SKM-1 treated with dmso at 0.1 percent for 144 hours (cell line): Measurements from ENCODE around the gene PAM16.
A peak's percentile ranks its signal among the peaks of the same experiment; 100 is the strongest.
"Not testable (repeated sequence)": the region's sequence is repeated elsewhere in the genome, so short reads cannot be mapped to it uniquely, and the experiment has no call there.

ENCODE experiments used
- DNase-seq: peaks from one replicate; lab custom pipeline; 2025; ENCODE audit not compliant: unreplicated experiment; lab: John Stamatoyannopoulos, UW

PAM16 gene

DNA sequence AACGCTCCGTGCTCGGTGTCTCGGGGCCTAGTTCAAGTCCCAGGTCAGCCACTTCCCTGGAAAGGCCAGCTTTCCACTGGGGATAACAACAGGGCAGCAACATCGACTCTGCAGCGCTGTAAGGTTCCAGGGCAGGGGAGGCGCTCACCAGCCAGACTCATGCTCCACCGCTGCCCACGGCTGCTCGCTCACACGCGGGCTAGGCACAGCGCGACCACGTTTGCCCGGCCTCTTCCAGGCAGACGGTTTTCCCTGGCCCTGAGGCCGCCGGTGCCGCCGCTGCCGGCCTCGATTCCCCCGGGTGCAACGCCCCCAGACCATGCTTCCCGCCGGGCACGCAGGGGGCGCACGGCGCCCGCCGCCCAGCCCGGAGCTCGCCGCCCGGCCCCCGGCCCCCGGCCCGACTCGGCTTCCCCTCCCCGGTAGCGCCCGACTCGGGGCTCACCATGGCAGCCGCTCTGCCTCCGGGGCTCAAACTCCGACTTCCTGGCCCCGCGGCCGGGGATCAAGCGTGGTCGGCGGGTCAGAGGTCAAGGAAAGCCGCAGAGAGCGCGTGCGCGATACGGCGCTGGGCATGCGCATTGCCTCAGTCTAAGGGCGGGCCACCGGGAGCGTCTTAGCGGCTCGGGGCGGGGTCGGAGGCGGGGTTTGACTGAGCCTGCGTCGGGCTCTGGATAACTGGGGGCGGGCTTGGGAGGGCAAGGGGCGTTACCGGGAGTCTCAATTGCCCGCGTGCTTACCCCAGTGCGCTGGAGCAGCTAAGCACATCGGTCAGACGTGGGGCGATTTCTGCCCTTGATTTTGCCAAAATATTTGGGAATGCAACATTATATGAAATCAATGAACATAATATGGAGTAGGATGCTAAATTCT lies at the start of gene PAM16:
Gene PAM16 (minus strand): TSS at position 535 of the 873 bp plus-strand sequence. CDS start 87 bp downstream, at position 448.
- peak; percentile 93 for DNase-seq

DNA sequence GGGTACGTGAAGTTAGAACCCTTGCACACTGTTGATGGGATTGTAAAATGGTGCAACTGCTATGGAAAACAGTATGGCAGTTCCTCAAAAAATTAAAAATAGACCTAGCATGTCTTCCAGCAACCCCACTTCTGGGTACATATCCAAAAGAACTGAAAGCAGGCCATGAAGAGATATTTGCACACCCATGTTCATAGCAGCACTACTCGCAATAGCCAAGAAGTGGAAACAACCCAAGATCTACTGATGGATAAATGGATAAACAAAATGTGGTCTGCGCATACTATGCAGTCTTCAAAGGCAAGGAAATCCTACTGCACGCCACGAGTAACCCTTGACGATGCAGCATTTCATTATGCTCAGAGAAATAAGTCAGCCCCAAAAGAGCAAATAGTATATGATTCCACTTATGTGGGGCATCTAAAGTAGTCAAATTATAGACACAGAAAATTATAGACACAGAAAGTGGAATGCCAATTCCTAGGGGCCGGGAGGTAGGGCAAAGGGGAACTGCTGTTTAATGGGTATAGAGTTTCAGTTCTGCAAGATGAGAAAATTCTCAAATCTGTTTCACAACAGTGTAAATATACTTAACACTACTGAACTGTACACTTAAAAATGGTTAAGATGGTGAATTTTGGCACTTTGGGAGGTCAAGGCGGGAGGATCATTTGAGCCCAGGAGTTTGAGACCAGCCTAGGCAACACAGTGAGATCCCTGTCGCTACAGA lies 48.0 kb upstream of the PAM16 start:
- DNase-seq, result no peak

DNA sequence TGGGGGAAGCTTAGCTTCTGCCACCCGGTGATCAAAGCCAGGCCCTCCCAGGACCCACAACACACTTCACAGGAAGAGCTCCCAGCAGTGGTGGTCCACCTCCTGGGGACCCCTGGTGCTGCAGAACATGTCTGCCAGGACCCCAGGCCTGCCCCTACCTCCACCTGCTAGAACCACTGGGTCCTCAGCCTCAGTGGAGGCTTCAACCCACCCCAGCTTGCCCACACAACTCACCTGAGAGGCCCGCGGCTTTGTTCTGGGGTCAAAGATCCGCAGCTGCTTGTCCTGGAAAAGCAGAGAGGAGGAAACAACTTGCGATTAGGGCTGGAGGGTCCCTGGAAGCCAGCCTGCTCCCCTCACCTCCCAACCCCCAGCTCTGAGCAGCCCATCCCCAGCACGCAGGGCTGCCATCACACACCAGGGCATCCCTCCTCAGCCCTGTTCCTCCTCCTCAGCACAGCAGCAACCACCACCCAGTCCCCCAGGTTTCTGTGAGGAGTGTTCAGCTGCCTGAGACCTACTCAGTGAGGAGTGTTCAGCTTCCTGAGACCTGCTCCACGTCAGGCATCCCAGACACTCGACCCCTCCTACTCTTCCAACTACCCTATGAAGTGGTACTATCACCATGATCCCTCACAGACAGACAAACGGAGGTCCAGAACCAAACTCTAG lies 44.1 kb upstream of the PAM16 start:
- DNase-seq, result no peak

GRCh38 chr16:4393850-4394249 lies 42.7 kb upstream of the PAM16 start:
- not testable (repeated sequence) for DNase-seq

DNA sequence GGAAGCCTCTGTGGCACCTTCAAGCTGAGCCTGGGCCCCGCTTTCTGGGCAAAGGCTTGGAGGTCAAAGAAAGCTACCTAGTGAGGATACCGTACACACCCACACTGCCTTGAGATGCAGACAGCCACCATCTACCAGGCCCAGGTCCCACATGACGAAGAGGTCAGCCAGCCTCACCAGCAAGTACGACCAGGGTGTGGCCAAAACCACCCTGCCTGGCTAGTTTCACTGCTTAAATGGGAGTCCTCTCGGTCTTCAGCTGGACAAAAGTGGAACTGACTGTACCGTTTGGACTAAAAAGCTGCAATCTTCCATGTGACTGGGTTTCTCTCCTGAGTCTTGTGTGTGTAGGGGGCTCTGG lies 42.1 kb upstream of the PAM16 start:
- no peak for DNase-seq

GRCh38 chr16:4392382-4393239 lies 41.5 kb upstream of the PAM16 start:
- DNase-seq, result no peak

DNA sequence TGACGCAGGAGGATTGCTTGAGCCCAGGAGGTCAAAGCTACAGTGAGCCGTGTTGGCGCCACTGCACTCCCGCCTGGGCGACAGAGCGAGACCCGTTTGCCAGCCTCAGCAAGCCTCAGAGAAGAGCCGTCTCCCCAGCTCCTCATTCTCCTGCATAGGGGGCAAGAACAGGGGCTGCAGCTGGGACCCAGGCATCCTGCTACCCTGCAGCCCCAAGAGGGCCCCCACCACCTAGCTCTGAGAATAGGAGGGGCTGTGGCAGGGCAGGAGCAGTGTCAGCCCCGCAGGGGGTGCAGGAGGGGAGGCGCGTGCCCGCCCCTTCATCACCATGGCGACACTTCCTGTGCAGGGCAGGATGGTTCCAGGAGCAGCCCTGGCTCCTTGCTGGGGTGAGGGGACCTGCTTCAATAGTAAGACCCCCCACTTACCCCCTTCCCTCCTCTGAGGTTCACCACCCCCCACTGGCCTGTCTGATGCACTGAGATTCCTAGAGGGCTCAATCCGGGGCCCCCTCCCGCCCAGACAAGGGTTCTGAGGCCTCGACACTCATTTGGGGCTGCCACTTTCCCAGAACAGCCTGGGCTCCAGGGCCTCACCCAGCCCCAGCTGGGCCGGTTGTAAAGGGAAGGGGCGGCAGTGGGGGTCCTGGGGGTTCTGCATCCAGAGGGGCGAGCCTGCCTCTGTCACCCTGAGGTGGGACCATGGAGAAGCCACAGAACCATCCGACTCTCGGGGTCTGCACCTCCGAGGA lies 40.7 kb upstream of the PAM16 start:
- no peak for DNase-seq

DNA sequence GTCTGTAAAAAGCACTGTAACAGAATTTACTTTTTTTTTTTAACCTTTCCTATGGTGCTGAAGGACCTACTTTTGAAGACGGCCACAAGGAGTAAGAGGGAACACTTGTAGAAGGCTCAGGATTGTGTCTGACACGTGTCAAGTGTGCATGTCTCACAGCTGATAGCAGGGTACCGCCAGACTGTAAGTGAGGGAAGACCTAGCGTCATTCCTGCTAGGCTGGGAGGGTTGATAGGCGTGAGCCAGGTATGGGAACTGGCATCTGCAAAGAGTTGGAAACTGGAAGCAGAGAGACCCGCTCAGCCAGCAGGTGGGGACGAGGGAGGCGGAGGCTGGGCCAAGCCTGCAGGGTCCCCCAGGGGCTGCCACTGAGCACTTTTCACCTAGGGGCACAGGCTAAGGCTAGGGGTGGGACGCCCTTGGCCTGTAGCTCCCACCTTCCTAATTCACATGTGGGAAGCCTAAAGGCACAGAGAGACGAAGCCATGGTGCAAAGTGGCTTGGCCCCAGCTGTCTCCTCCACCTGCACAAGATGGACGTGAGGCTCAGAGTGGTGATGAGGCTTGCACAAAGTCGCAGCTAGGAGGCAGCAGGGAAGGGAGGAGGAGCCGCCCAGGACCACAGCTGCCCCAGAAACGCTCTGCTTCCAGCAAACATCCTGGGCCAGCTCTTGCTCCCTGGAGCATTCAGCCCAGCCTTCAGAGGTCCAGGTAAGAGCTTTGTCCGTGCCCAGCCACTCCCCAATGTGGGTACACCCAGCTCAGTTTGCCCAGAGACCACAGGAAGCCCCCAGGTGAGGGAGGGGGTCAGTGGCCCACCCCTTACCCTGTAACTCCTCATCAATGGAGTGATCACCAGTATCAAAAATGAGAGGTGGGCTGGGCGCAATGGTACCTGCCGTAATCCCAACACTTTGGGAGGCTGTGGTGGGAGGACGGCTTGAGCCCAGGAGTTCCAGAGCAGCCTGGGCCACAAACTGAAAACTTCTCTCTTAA lies 39.4 kb upstream of the PAM16 start:
- DNase-seq, result no peak

DNA sequence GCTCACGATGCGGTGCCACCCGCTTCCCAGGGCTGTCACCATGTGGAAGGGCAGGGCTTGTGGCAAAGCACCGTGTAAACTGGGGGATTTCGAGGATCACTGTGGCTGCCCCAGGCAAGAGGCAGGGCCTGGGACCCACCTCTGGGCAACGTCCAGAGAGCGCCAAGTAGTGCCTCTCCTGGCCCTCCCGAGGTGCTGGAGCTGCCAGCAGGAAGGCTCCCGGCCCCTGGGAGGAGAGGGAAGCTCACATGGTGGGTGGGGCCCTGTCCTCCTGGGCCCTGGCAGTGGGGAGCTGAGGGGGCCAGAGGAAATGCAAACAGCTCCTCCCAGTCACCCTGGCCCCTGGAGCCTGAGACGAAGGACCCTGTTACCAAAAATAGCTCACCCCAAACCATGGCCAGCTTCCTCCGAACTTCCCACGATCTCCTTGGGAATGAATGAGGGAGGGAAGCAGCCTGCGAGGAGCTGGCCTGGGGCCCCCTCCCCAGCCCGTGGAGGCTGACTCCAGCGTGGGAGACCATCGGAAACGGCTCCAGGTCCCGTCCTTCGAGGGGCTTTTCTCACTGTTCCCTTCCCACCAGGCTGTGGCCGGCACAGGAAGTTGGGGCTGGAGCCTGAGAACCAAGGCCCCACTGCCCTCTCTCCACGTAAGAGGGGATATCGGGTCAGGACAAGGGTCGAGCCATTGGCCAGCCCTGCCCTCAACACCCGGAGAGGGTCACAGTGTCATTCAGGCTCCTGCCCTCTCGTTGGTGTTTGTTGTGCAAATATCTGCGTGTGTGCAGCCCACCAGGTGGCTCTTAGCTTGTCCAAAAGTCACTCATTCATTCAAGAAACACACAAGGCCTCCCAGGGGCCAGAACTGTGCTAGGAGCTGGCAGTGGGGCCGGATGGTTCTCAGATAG lies 38.2 kb upstream of the PAM16 start:
- no peak for DNase-seq

DNA sequence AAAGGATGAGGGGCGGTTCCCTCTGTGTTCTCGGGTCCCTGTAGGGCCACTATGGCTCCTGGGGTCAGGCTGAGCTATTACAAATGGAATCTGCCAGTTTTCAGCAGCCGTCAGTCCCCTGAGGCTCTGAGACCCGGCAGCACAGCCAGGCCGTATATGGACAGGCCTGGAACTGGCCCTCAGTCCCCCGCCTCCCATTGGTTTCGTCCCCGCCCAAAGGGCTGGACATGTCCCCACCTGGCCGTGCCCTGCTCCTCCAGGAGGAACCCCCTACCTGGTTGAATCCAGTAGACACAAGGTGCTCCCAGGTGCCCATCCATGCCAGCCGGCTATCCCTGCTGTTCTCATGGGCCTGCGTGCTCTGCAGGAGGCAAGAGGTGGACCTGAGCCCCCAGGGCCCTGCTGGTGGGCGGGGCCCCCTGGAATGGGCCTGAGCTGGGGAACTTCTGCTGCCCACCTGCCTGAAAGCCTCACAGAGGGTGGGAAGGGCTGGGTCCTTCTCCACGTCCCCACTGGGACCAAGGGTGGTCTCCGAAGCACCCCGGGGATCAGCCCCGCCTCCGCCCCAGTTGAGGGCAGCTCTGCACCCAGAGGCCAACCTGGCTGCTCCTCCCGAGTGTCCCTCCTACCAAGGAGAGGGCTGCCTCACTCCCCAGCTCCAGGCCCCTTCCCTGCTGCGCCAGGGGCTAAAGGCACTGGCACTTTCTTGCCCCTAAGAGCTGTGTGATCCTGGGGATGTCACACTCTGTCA lies 37.3 kb upstream of the PAM16 start:
- no peak for DNase-seq

GRCh38 chr16:4387781-4388180 lies 36.7 kb upstream of the PAM16 start:
- DNase-seq, result no peak

DNA sequence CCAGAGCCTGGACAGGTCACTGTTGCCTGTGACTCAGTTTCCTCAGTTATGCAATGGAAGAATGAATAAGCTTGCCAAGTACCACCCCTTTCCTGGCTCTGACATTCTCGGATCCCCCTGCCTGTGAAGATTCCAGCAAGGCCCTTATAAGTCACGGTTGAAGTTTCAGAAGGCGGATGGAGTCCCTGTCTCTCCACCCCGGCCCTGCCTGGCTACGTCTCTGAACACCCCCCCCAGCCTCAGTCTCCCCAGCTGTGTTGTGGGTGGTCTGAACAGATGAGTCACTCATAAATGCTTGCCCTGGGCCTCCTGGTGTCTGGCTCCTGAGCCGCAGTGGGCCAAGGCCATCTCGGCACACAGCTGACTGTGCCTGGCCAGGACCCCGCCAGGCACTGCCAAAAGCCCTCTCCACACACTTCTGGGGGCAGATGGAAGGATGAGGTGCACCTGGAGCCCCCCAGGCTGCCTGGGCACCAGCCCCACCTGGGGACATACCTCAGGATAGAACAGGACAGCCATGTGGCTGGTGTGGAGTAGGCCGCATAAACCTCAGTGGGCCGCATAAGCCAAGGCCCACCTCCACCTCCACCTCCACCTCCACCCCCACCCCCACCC lies 35.9 kb upstream of the PAM16 start:
- no peak for DNase-seq

GRCh38 chr16:4386451-4386805 lies 35.3 kb upstream of the PAM16 start:
- DNase-seq, result no peak

DNA sequence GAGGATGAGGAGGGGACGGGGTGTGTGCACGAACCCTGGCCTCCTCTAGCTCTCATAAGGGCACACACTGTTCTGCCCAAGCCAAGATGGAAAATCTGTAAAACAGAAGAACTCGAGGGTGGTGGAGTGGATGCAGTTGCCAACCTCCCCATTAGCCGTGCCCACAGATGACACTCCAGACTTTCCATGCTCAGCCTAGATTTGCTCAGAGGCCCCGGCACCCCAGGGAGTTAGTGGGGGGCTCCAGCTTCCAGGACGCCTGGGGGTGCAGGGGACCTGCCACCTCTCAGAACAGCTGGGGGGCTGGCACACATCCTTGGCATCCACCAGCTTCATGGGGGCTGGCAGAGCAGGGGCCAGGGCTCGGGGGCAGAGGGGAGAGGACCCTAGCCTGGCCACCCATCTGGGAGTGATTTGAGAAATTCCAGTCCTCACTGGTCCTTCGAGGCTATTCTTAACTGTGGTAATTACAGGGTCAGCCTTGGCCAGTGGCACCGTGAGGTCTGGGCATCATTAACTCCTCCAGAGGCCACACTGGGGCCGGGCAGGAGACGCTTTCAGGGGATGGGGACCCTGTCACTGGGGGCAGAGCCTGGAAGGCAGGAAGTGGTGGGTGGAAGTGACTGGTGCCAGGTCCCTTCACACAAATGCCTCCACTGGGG lies 34.8 kb upstream of the PAM16 start:
- DNase-seq, result no peak

DNA sequence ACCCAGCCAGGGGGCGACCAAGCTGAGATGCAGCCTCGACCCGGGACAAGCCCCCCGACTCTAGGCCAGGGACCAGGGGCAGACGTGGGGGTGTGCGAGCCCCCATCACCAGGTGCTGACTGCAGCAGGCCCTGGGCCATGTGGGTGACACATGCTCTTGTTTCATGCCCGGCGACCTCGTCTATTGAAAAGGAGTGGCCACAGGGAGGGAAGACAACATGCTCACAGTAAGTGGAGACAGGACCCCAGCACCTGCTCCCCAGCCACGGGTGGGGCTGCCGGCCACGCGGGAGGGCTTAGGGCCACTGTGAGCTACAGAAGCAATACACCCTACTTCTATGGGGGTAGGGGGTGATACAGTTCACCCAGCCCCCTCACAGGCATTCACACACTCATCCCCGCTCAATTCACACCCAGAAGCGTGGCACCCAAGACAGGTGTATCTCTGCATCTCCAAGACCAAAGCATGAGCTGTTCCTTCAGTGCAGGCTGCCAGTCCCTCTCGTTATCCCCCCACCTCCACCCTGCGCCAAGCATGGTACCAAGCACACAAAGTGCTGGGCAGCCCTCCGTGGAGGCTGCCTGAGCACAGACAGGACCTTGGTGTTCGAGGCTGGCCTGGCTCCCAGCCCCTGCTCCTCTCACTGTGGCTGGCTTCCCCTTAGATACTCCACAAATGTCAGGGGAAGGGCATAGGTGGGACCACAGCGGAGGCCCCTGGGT lies 34.1 kb upstream of the PAM16 start:
- DNase-seq, result no peak

GRCh38 chr16:4384509-4384942 lies 33.4 kb upstream of the PAM16 start:
- no peak for DNase-seq
